OCI-LY7 (cell line): ENCODE data around the gene FNBP1. TPM values are rescaled to one million over a fixed set of nuclear protein-coding genes. Genes with fewer than 3 reads are reported as not detected.

ENCODE experiments used
- BruUV-seq: library from RNA; stranded (reverse); fragments of 400-500 nt; replicated peaks from 2 replicates; lab custom pipeline; 2021; lab: Mats Ljungman, UMichigan
- CTCF ChIA-PET: fragments of 300-600 bp; sonication (Branson Sonifier 250); formaldehyde crosslinking; loops from one replicate; lab custom pipeline; 2022; ENCODE audit warnings: antibody characterized with exemption; ENCODE audit not compliant: unreplicated experiment; lab: Charles Lee
- POLR2A ChIA-PET: fragments of 300-600 bp; sonication (Branson Sonifier 250); formaldehyde crosslinking; loops from one replicate; lab custom pipeline; 2022; ENCODE audit warnings: antibody characterized with exemption; lab: Charles Lee
- DNase-seq: peaks from one replicate; pipeline ENCODE4 v3.0.0-alpha.2; 2015; ENCODE audit warnings: low spot score
- H2AFZ ChIP-seq: fragments of 200-600 bp; sonication (generic), shearing (Covaris generic); 2 replicates; pipeline ENCODE4 v1.6.1; 2014; ENCODE audit warnings: mild to moderate bottlenecking, antibody characterized with exemption, low read length, moderate library complexity
- H3K27ac ChIP-seq: fragments of 200-600 bp; sonication (generic); 2 replicates; pipeline ENCODE4 v1.5.1; 2014; ENCODE audit warnings: mixed run types, low read depth, mild to moderate bottlenecking, moderate library complexity, low read length, inconsistent platforms; ENCODE audit not compliant: poor library complexity, severe bottlenecking
- H3K36me3 ChIP-seq: fragments of 200-600 bp; sonication (generic); 2 replicates; pipeline ENCODE4 v1.6.1; 2014; ENCODE audit warnings: mild to moderate bottlenecking, antibody characterized with exemption, low read length, moderate library complexity, mixed read lengths; ENCODE audit not compliant: insufficient read depth
- H3K4me1 ChIP-seq: fragments of 200-600 bp; sonication (generic); 2 replicates; pipeline ENCODE4 v1.5.1; 2014; ENCODE audit warnings: mild to moderate bottlenecking, low read length; ENCODE audit not compliant: insufficient read depth, poor library complexity, severe bottlenecking
- H3K4me2 ChIP-seq: fragments of 200-600 bp; sonication (generic); 2 replicates; pipeline ENCODE4 v1.6.1; 2014; ENCODE audit warnings: mild to moderate bottlenecking, low read length
- H3K4me3 ChIP-seq: fragments of 200-600 bp; sonication (generic); 2 replicates; pipeline ENCODE4 v1.5.1; 2014; ENCODE audit warnings: mild to moderate bottlenecking, low read depth, low read length; ENCODE audit not compliant: poor library complexity, severe bottlenecking
- H3K79me2 ChIP-seq: fragments of 200-600 bp; sonication (generic); 2 replicates; pipeline ENCODE4 v1.6.1; 2016; ENCODE audit warnings: low read depth, mild to moderate bottlenecking, low read length, moderate library complexity, mixed read lengths; ENCODE audit not compliant: insufficient read depth
- H3K9me2 ChIP-seq: fragments of 200-600 bp; sonication (generic); 2 replicates; pipeline ENCODE4 v1.6.1; 2016; ENCODE audit warnings: mild to moderate bottlenecking, low read length, mixed read lengths; ENCODE audit not compliant: insufficient read depth
- H3K9me3 ChIP-seq: fragments of 200-600 bp; sonication (generic); 2 replicates; pipeline ENCODE4 v1.6.1; 2014; ENCODE audit warnings: mild to moderate bottlenecking, mixed run types, low read length, mixed read lengths
- H4K20me1 ChIP-seq: fragments of 200-600 bp; sonication (generic); 2 replicates; pipeline ENCODE4 v1.6.1; 2014; ENCODE audit warnings: mild to moderate bottlenecking, antibody characterized with exemption, low read length, moderate library complexity, mixed read lengths; ENCODE audit not compliant: insufficient read depth
- EZH2phosphoT487 ChIP-seq: fragments of 200-600 bp; sonication (generic); IDR thresholded peaks from 2 replicates; pipeline ENCODE4 v1.6.1; 2018; ENCODE audit warnings: low read depth, borderline replicate concordance, mild to moderate bottlenecking, mixed run types, antibody characterized with exemption, low read length, moderate library complexity, mixed read lengths
- intact Hi-C: fragments of 100-400 bp; cut with micrococcal nuclease; formaldehyde crosslinking; loops from one replicate; pipeline ENCODE4 v1.10.0; 2022; ENCODE audit not compliant: unreplicated experiment
- total RNA-seq, 2 experiments: library from RNA; depleted of rRNA in 1 of 2; stranded (reverse); fragments of >200 nt in 1 of 2; shearing (Covaris generic) in 1 of 2; gene quantifications; 2 replicates each; pipeline ENCODE4 v1.2.3, GENCODE V29; 2014 to 2022
- TF ChIP-seq, protein P1 (sequence below): fragments of 200-600 bp; sonication (generic); conservative IDR thresholded peaks from 2 replicates; pipeline ENCODE4 v1.5.1; 2014; ENCODE audit warnings: mild to moderate bottlenecking, antibody characterized with exemption, low read length, moderate library complexity, mixed read lengths

FNBP1 gene
- total RNA-seq, 2 experiments from 2014 or later = 93.3 to 164 TPM

DNA sequence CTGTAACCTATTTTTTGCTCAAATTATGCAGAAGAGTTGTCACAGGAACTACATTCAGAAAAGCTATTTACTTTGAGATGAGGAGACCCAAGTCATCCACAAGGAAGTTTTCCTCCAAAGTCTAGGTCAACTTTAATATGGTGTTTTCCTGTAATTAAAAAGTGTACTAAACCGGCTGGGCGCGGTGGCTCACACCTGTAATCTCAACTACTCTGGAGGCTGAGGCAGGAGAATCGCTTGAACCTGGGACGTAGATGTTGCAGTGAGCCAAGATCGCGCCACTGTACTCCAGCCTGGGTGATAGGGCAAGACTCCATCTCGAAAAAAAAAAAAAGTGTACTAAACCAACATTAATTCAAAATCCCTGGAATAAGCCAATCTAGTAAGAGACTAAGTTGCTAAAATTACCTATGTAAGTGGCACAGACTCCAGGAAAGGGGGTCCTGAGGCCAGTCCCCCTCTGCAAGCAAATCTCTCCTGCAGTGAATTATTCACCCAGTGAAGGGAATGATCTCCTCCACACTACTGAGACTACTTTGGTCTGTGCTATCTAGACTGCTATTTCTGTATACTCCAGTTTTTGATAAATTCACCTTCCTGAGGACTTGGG lies 38.9 kb downstream of the FNBP1 start:
- H3K79me2 ChIP-seq = peaks cover 97% of the 10 kb centered on the region
- no peak overlapping the region for H3K4me3 ChIP-seq
- POLR2A ChIA-PET = interaction anchor here (1.2 kb wide), 1 partner anchor 9 kb away, joined by 7 read pairs; no protein-coding TSS in a partner anchor
- no peak overlapping the region for H3K4me2 ChIP-seq
- H3K9me3 ChIP-seq = no peaks in the 10 kb centered on the region
- intact Hi-C loops = no loop called here
- H3K27ac ChIP-seq = peak overlapping the region; percentile 12
- TF ChIP-seq, protein P1, sequence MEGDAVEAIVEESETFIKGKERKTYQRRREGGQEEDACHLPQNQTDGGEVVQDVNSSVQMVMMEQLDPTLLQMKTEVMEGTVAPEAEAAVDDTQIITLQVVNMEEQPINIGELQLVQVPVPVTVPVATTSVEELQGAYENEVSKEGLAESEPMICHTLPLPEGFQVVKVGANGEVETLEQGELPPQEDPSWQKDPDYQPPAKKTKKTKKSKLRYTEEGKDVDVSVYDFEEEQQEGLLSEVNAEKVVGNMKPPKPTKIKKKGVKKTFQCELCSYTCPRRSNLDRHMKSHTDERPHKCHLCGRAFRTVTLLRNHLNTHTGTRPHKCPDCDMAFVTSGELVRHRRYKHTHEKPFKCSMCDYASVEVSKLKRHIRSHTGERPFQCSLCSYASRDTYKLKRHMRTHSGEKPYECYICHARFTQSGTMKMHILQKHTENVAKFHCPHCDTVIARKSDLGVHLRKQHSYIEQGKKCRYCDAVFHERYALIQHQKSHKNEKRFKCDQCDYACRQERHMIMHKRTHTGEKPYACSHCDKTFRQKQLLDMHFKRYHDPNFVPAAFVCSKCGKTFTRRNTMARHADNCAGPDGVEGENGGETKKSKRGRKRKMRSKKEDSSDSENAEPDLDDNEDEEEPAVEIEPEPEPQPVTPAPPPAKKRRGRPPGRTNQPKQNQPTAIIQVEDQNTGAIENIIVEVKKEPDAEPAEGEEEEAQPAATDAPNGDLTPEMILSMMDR = no peak
- no peak for TF ChIP-seq EZH2phosphoT487
- no TSS peak for BruUV-seq
- H3K9me2 ChIP-seq = no peaks in the 10 kb centered on the region
- H4K20me1 ChIP-seq = peaks cover 10% of the 10 kb centered on the region; the same call in 1 of the 2 replicates
- no peak overlapping the region for H2AFZ ChIP-seq
- H3K4me1 ChIP-seq = peaks cover 73% of the 10 kb centered on the region
- DNase-seq = no peak
- peaks cover 64% of the 10 kb centered on the region for H3K36me3 ChIP-seq
- CTCF ChIA-PET = no interaction called here

- ChIA-PET CTCF (no interaction called here), POLR2A (no interaction called here)
- Histone ChIP-seq H3K4me2 (no peak overlapping the region), H3K27ac (no peak overlapping the region), H3K79me2 (peaks cover 97% of the 10 kb centered on the region), H2AFZ (no peak overlapping the region), H3K9me2 (no peaks in the 10 kb centered on the region), H4K20me1 (peaks cover 4% of the 10 kb centered on the region; the same call in 1 of the 2 replicates), H3K4me3 (no peak overlapping the region), H3K9me3 (no peaks in the 10 kb centered on the region), H3K4me1 (peaks cover 73% of the 10 kb centered on the region), H3K36me3 (peaks cover 67% of the 10 kb centered on the region)
- TF ChIP-seq, protein P1 = no peak
- no peak for TF ChIP-seq EZH2phosphoT487
- intact Hi-C loops = no loop called here
- no TSS peak for BruUV-seq
- DNase-seq = no peak
Measured at GRCh38 chr9:130002320-130002719, 40.7 kb downstream of the FNBP1 start.

GRCh38 chr9:130001190-130001589 lies 41.8 kb downstream of the FNBP1 start:
- no TSS peak for BruUV-seq
- CTCF ChIA-PET = no interaction called here
- peaks cover 73% of the 10 kb centered on the region for H3K4me1 ChIP-seq
- H3K4me2 ChIP-seq = no peak overlapping the region
- H3K9me2 ChIP-seq = no peaks in the 10 kb centered on the region
- POLR2A ChIA-PET = interaction anchor here (1.0 to 3.4 kb wide), 6 partner anchors 12 to 41 kb away, joined by 3 to 16 read pairs (median 4); no protein-coding TSS in a partner anchor
- no peaks in the 10 kb centered on the region for H3K9me3 ChIP-seq
- no peak overlapping the region for H3K4me3 ChIP-seq
- peaks cover 4% of the 10 kb centered on the region; the same call in 1 of the 2 replicates for H4K20me1 ChIP-seq
- H3K36me3 ChIP-seq = peaks cover 60% of the 10 kb centered on the region
- TF ChIP-seq, protein P1 = no peak
- TF ChIP-seq EZH2phosphoT487 = no peak
- no peak for DNase-seq
- intact Hi-C loops = no loop called here
- no peak overlapping the region for H3K27ac ChIP-seq
- H2AFZ ChIP-seq = no peak overlapping the region
- H3K79me2 ChIP-seq = peaks cover 97% of the 10 kb centered on the region
